ENCODE data around the gene DEFB124. TPM values are rescaled to one million over a fixed set of nuclear protein-coding genes. Genes with fewer than 3 reads are reported as not detected.
"Not testable (repeated sequence)": the region's sequence is repeated elsewhere in the genome, so short reads cannot be mapped to it uniquely, and the experiment has no call there.

The DEFB124 gene
- total RNA-seq, 1 donor from 2014 or later = not detected

GRCh38 chr20:31494131-31494530, 19.2 kb upstream of the DEFB124 start:
- intact Hi-C loops (cut with DNase I) = no loop called here
- ATAC-seq (no peak), DNase-seq (ENCODE audit: missing footprints) (no peak)

- ATAC-seq (no peak), DNase-seq (ENCODE audit: missing footprints) (no peak)
- intact Hi-C loops (cut with DNase I) = no loop called here
Measured at GRCh38 chr20:31490752-31491151, 15.8 kb upstream of the DEFB124 start.

GRCh38 chr20:31489152-31489551, 14.2 kb upstream of the DEFB124 start:
- intact Hi-C loops (cut with DNase I) = no loop called here
- no peak for DNase-seq (ENCODE audit: missing footprints)

GRCh38 chr20:31488115-31488514, 13.2 kb upstream of the DEFB124 start:
- DNase-seq (ENCODE audit: missing footprints) = no peak
- intact Hi-C loops (cut with DNase I) = no loop called here
- ATAC-seq = no peak

More at GRCh38 chr20:31489152-31489551, 14.2 kb upstream of the DEFB124 start:
- no peak for ATAC-seq

GRCh38 chr20:31485450-31486339, 10.8 kb upstream of the DEFB124 start:
- DNase-seq (ENCODE audit: missing footprints) (peak; percentile 73), ATAC-seq (peak; percentile 84)
- intact Hi-C loops (cut with DNase I) = no loop called here

GRCh38 chr20:31484001-31484400, 9.1 kb upstream of the DEFB124 start:
- no peak for ATAC-seq
- intact Hi-C loops (cut with DNase I) = no loop called here
- no peak for DNase-seq (ENCODE audit: missing footprints)

- DNase-seq (ENCODE audit: missing footprints) (no peak), ATAC-seq (no peak)
- intact Hi-C loops (cut with DNase I) = no loop called here
Measured at GRCh38 chr20:31476643-31477215, 1.8 kb upstream of the DEFB124 start.

GRCh38 chr20:31476294-31476585, 1.3 kb upstream of the DEFB124 start:
- intact Hi-C loops (cut with DNase I) = no loop called here
- ATAC-seq (no peak), DNase-seq (ENCODE audit: missing footprints) (no peak)

- DNase-seq (ENCODE audit: missing footprints) (no peak), ATAC-seq (peak; percentile 24)
- intact Hi-C loops (cut with DNase I) = no loop called here
Measured at GRCh38 chr20:31475472-31476293, 756 bp upstream of the DEFB124 start.

- DNase-seq (ENCODE audit: missing footprints) (no peak), ATAC-seq (no peak)
- intact Hi-C loops (cut with DNase I) = no loop called here
Measured at GRCh38 chr20:31474097-31474436, 860 bp downstream of the DEFB124 start.

- intact Hi-C loops (cut with DNase I) = no loop called here
- ATAC-seq = no peak
Measured at GRCh38 chr20:31473331-31474096, 1.4 kb downstream of the DEFB124 start.

GRCh38 chr20:31472395-31473330, 2.3 kb downstream of the DEFB124 start:
- ATAC-seq = peak; percentile 44
- DNase-seq (ENCODE audit: missing footprints) = no peak
- intact Hi-C loops (cut with DNase I) = no loop called here

More at GRCh38 chr20:31473331-31474096, 1.4 kb downstream of the DEFB124 start:
- DNase-seq (ENCODE audit: missing footprints) = no peak

- DNase-seq (ENCODE audit: missing footprints); ATAC-seq; intact Hi-C loops (cut with DNase I): not testable (repeated sequence)
Measured at GRCh38 chr20:31470946-31471345, 4.0 kb downstream of the DEFB124 start.

- DNase-seq (ENCODE audit: missing footprints) (no peak), ATAC-seq (no peak)
- intact Hi-C loops (cut with DNase I) = no loop called here
Measured at GRCh38 chr20:31454361-31454760, 20.6 kb downstream of the DEFB124 start.

GRCh38 chr20:31452575-31452974, 22.4 kb downstream of the DEFB124 start:
- no peak for ATAC-seq
- intact Hi-C loops (cut with DNase I) = no loop called here

GRCh38 chr20:31449511-31450414, 25.2 kb downstream of the DEFB124 start:
- ATAC-seq (no peak), DNase-seq (ENCODE audit: missing footprints) (no peak)
- intact Hi-C loops (cut with DNase I) = no loop called here

More at GRCh38 chr20:31452575-31452974, 22.4 kb downstream of the DEFB124 start:
- no peak for DNase-seq (ENCODE audit: missing footprints)
